ENCODE data around the gene GPC6.

Gene GPC6

DNA sequence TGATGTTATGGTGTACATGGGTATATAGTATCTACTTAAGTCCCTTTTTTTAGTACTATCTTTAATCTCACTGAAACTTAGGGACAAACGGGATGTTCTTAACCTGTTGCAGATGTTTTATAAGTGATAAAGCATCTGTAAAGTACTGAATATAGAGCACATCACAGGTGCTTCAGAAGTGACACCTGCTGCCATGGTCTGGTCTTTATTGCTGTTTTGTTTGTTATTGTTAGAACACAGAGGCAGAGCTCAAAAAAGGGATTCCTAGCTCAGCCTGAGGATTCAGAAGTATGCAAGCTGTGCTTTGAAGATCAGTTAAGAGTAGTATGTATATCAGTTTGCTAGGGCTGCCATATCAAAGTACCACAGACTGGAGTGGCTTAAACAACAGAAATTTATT, 1033.4 kb downstream of the GPC6 start:
- H3K4me3 ChIP-seq: no peak overlapping the region
- no peaks in the 10 kb centered on the region for H3K9me3 ChIP-seq
- no peaks in the 10 kb centered on the region for H3K27me3 ChIP-seq (ENCODE audit: low read depth)
- no peak for DNase-seq (ENCODE audit: low spot score in 2 of 2)
- in situ Hi-C loops (cut with MboI; ENCODE audit: low sequenced_read_pairs): no loop called here
- H3K4me1 ChIP-seq: no peaks in the 10 kb centered on the region; the same call in 1 of the 2 replicates
- no peaks in the 10 kb centered on the region for H3K36me3 ChIP-seq (replicated peaks)

DNA sequence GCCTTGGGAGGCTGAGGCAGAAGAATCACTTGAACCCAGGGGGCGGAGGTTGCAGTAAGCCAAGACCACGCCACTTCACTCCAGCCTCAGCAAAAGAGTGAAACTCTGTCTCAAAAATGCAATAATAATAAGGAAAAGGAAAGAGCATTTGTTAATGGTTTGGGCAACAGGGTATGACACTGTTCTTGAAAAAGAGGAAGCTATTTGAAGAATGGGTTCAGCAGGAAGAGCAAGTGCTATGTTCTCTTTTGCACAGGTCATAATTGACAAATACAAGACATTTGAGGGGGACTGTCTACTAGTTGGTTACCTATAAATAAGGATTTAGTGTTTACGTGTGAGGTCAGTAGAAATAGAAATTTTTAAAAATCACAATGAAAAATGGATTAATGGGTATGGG, 1034.6 kb downstream of the GPC6 start:
- in situ Hi-C loops (cut with MboI; ENCODE audit: low sequenced_read_pairs): no loop called here
- DNase-seq (ENCODE audit: low spot score in 2 of 2): no peak
- Histone ChIP-seq H3K9me3 (no peaks in the 10 kb centered on the region), H3K27me3 (ENCODE audit: low read depth) (no peaks in the 10 kb centered on the region), H3K4me1 (no peaks in the 10 kb centered on the region), H3K36me3 (replicated peaks) (no peaks in the 10 kb centered on the region), H3K4me3 (no peak overlapping the region)

GRCh38 chr13:94263038-94263437, 1036.4 kb downstream of the GPC6 start:
- Histone ChIP-seq H3K4me1 (no peaks in the 10 kb centered on the region), H3K27me3 (ENCODE audit: low read depth) (no peaks in the 10 kb centered on the region), H3K4me3 (no peak overlapping the region), H3K36me3 (replicated peaks) (no peaks in the 10 kb centered on the region), H3K9me3 (no peaks in the 10 kb centered on the region)
- in situ Hi-C loops (cut with MboI; ENCODE audit: low sequenced_read_pairs): no loop called here
- no peak for DNase-seq (ENCODE audit: low spot score in 2 of 2)

DNA sequence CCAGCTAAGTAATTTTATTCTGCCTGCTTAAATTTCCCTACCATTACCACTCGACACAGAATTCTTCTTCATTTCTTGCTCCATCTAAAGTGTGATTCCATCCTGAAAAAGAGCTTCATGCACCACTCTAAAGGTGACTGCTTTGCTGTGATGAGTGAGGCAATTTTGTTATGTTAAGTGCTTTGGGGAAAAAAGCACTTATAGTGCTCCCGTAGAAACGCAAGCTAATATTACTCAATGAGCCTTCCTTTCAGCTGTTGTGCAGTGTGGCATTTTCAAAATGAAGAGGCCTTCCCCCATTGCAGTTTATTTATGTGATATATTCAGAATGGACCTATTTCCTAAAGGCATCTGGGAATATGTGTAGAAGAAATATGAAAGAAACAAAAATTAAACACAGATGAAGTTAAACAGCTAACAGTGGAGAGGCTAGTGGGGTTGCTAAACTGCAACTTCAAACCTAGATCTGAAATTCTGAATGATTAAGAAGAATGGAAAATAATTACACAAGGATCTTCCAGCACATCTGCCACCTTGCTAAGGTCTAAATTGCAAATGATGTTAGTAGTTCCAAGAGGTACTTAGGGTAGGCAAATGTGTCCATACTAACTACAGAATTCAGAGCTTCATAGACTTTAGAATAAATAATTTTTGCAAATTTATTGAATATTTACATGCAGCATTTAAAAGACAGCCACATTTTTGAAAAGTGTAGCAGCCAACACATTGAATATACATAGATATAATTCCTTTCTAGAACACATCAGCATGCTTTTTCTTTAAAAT, 1041.2 kb downstream of the GPC6 start:
- H3K27me3 ChIP-seq (ENCODE audit: low read depth): no peaks in the 10 kb centered on the region
- in situ Hi-C loops (cut with MboI; ENCODE audit: low sequenced_read_pairs): no loop called here
- no peak overlapping the region for H3K4me3 ChIP-seq
- DNase-seq (ENCODE audit: low spot score in 2 of 2): no peak
- H3K4me1 ChIP-seq: no peaks in the 10 kb centered on the region
- H3K9me3 ChIP-seq: no peaks in the 10 kb centered on the region
- no peaks in the 10 kb centered on the region for H3K36me3 ChIP-seq (replicated peaks)

DNA sequence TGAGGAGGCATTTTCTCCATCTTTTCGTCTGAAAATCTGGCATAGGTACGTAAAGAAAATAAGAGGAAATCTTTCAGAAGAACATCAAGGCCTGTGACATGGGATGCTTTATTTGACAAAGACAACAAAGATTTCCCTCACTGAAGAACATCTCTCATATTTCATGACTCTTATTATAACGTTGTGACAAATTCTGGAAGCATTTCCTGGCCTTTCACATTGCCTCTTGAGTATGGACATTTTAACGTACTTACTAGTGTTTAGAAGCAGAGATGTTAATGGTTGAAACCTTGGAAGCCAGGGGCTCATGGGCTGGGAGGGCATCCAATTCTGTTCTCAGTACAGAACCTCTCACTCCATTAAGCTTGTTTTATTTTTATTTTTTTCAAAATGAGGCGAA, 1042.1 kb downstream of the GPC6 start:
- H3K9me3 ChIP-seq: no peaks in the 10 kb centered on the region
- no peaks in the 10 kb centered on the region for H3K36me3 ChIP-seq (replicated peaks)
- no peaks in the 10 kb centered on the region for H3K27me3 ChIP-seq (ENCODE audit: low read depth)
- in situ Hi-C loops (cut with MboI; ENCODE audit: low sequenced_read_pairs): no loop called here
- no peak overlapping the region for H3K4me3 ChIP-seq
- no peak for DNase-seq (ENCODE audit: low spot score in 2 of 2)
- no peaks in the 10 kb centered on the region for H3K4me1 ChIP-seq

- no peak for DNase-seq (ENCODE audit: low spot score in 2 of 2)
- in situ Hi-C loops (cut with MboI; ENCODE audit: low sequenced_read_pairs): no loop called here
- H3K36me3 ChIP-seq (replicated peaks): no peaks in the 10 kb centered on the region
- no peaks in the 10 kb centered on the region for H3K27me3 ChIP-seq (ENCODE audit: low read depth)
- no peaks in the 10 kb centered on the region for H3K4me1 ChIP-seq
- H3K4me3 ChIP-seq: no peak overlapping the region
- H3K9me3 ChIP-seq: no peaks in the 10 kb centered on the region
These were observed 1043.0 kb downstream of the GPC6 start for GRCh38 chr13:94269557-94269956.

GRCh38 chr13:94270556-94270955, 1043.9 kb downstream of the GPC6 start:
- DNase-seq (ENCODE audit: low spot score in 2 of 2): no peak
- no peaks in the 10 kb centered on the region for H3K27me3 ChIP-seq (ENCODE audit: low read depth)
- in situ Hi-C loops (cut with MboI; ENCODE audit: low sequenced_read_pairs): no loop called here
- H3K9me3 ChIP-seq: no peaks in the 10 kb centered on the region
- H3K4me3 ChIP-seq: no peak overlapping the region
- H3K4me1 ChIP-seq: no peaks in the 10 kb centered on the region
- H3K36me3 ChIP-seq (replicated peaks): no peaks in the 10 kb centered on the region

GRCh38 chr13:94272038-94272437, 1045.4 kb downstream of the GPC6 start:
- Histone ChIP-seq H3K27me3 (ENCODE audit: low read depth) (no peaks in the 10 kb centered on the region), H3K9me3 (no peaks in the 10 kb centered on the region), H3K4me3 (no peak overlapping the region), H3K4me1 (no peaks in the 10 kb centered on the region), H3K36me3 (replicated peaks) (no peaks in the 10 kb centered on the region)
- in situ Hi-C loops (cut with MboI; ENCODE audit: low sequenced_read_pairs): no loop called here
- DNase-seq (ENCODE audit: low spot score in 2 of 2): no peak

DNA sequence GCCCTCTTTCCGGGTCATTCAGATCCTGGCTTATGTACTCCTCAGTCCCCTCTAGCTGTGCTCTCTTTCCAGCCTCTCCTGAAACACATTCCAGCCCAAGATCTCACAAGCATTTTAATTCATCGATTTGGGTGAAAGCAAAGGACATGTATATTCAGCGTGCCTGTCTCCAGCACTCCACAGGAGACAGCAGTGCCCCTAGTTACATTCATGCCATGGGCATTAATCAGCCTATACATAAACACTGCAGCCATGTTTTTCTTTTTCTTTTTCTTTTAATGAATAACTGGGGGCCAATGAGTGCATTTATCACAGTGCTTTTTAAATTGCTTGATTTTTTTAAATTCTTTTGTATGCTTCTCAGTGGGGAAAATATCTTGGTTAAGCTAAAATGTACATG, 1053.7 kb downstream of the GPC6 start:
- Histone ChIP-seq H3K27me3 (ENCODE audit: low read depth) (no peaks in the 10 kb centered on the region), H3K4me1 (no peaks in the 10 kb centered on the region), H3K36me3 (replicated peaks) (no peaks in the 10 kb centered on the region), H3K9me3 (no peaks in the 10 kb centered on the region), H3K4me3 (no peak overlapping the region)
- in situ Hi-C loops (cut with MboI; ENCODE audit: low sequenced_read_pairs): no loop called here
- DNase-seq (ENCODE audit: low spot score in 2 of 2): no peak

GRCh38 chr13:94280845-94281244, 1054.2 kb downstream of the GPC6 start:
- no peaks in the 10 kb centered on the region for H3K36me3 ChIP-seq (replicated peaks)
- DNase-seq (ENCODE audit: low spot score in 2 of 2): no peak
- no peaks in the 10 kb centered on the region for H3K4me1 ChIP-seq
- H3K9me3 ChIP-seq: no peaks in the 10 kb centered on the region
- in situ Hi-C loops (cut with MboI; ENCODE audit: low sequenced_read_pairs): no loop called here
- no peak overlapping the region for H3K4me3 ChIP-seq
- no peaks in the 10 kb centered on the region for H3K27me3 ChIP-seq (ENCODE audit: low read depth)

- in situ Hi-C loops (cut with MboI; ENCODE audit: low sequenced_read_pairs): no loop called here
- Histone ChIP-seq H3K4me3 (no peak overlapping the region), H3K4me1 (no peaks in the 10 kb centered on the region), H3K9me3 (no peaks in the 10 kb centered on the region), H3K36me3 (replicated peaks) (no peaks in the 10 kb centered on the region), H3K27me3 (ENCODE audit: low read depth) (no peaks in the 10 kb centered on the region)
- no peak for DNase-seq (ENCODE audit: low spot score in 2 of 2)
These were observed 1060.0 kb downstream of the GPC6 start for GRCh38 chr13:94286581-94286980.

DNA sequence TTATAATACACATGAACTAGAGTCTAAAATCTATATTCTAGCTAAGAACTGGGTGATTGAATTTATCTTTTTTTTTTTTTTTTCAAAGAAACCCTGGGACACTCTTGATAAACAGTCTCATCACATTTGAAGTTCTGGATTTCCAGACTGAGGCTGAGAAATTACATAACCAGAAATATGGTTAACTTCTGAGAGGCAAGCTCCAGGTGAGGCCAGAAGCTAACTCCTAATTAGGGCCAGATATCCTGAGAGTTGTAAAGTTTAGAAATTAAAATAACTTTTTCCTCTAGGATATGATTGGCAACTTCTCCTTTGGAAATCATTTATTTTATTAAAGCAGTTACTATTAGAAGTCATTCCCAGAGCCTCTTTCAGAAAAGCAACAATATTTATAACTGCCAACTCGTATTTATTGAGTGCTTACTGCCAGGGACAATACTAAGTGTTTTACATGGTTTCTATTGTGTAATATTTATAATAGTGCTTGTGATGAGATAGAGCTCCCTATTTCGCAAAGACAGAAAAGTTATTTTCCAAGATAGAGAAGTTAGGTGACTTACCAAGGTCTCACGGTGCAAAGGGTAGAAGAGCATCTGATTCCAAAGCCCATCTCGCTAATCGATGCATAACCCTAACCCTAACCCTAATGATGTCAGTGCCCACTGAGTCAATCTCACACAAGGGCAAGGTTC, 1065.2 kb downstream of the GPC6 start:
- Histone ChIP-seq H3K9me3 (no peaks in the 10 kb centered on the region), H3K27me3 (ENCODE audit: low read depth) (no peaks in the 10 kb centered on the region), H3K4me1 (no peaks in the 10 kb centered on the region), H3K4me3 (no peak overlapping the region), H3K36me3 (replicated peaks) (no peaks in the 10 kb centered on the region)
- no peak for DNase-seq (ENCODE audit: low spot score in 2 of 2)
- in situ Hi-C loops (cut with MboI; ENCODE audit: low sequenced_read_pairs): no loop called here

GRCh38 chr13:94292323-94292640, 1065.7 kb downstream of the GPC6 start:
- no peaks in the 10 kb centered on the region for H3K4me1 ChIP-seq
- H3K9me3 ChIP-seq: no peaks in the 10 kb centered on the region
- H3K4me3 ChIP-seq: no peak overlapping the region
- H3K27me3 ChIP-seq (ENCODE audit: low read depth): no peaks in the 10 kb centered on the region
- in situ Hi-C loops (cut with MboI; ENCODE audit: low sequenced_read_pairs): no loop called here
- no peak for DNase-seq (ENCODE audit: low spot score in 2 of 2)
- no peaks in the 10 kb centered on the region for H3K36me3 ChIP-seq (replicated peaks)

GRCh38 chr13:94296471-94296870, 1069.9 kb downstream of the GPC6 start:
- Histone ChIP-seq H3K4me1 (no peaks in the 10 kb centered on the region), H3K27me3 (ENCODE audit: low read depth) (no peaks in the 10 kb centered on the region), H3K4me3 (no peak overlapping the region), H3K36me3 (replicated peaks) (no peaks in the 10 kb centered on the region), H3K9me3 (no peaks in the 10 kb centered on the region)
- DNase-seq (ENCODE audit: low spot score in 2 of 2): no peak
- in situ Hi-C loops (cut with MboI; ENCODE audit: low sequenced_read_pairs): no loop called here

DNA sequence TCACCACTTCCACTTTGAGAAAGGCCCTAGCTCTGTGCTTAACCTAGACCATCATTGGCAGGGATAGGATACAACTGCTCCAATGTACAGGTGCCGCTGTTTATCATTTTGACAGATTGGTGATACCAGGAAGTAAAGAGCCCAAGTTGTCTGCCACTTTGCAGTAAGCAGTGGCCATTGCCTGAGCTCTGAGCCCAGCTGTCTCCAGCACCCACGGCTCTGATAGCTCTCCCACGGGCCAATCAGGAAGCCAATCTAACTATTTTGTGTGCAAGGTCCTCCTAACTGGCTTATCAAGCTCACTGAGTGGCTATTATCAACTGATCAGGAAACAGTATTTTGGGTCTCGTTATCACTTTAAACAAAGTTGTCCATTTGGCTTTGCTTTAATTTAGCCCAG, 1071.7 kb downstream of the GPC6 start:
- no peak overlapping the region for H3K4me3 ChIP-seq
- H3K4me1 ChIP-seq: peaks cover 4% of the 10 kb centered on the region
- H3K27me3 ChIP-seq (ENCODE audit: low read depth): no peaks in the 10 kb centered on the region
- H3K9me3 ChIP-seq: no peaks in the 10 kb centered on the region
- in situ Hi-C loops (cut with MboI; ENCODE audit: low sequenced_read_pairs): no loop called here
- H3K36me3 ChIP-seq (replicated peaks): no peaks in the 10 kb centered on the region
- no peak for DNase-seq (ENCODE audit: low spot score in 2 of 2)

Data from HAP-1 (cell line).